ENCODE measurements around the gene AQP12A.

Gene AQP12A

GRCh38 chr2:240722376-240722775 is 30.7 kb downstream of the AQP12A start:
- DNase-seq (ENCODE audit: low read depth in 3 of 3) = no peak

- no peak for DNase-seq (ENCODE audit: low read depth in 3 of 3)
Measured at GRCh38 chr2:240722796-240723735, 31.4 kb downstream of the AQP12A start.

GRCh38 chr2:240723851-240724250 is 32.2 kb downstream of the AQP12A start:
- DNase-seq (ENCODE audit: low read depth in 3 of 3) = no peak

GRCh38 chr2:240724431-240724830 is 32.8 kb downstream of the AQP12A start:
- no peak for DNase-seq (ENCODE audit: low read depth in 3 of 3)

GRCh38 chr2:240725266-240725665 is 33.6 kb downstream of the AQP12A start:
- DNase-seq (ENCODE audit: low read depth in 3 of 3) = no peak

GRCh38 chr2:240725671-240726070 is 34.0 kb downstream of the AQP12A start:
- DNase-seq (ENCODE audit: low read depth in 3 of 3) = no peak

GRCh38 chr2:240726876-240727275 is 35.2 kb downstream of the AQP12A start:
- no peak for DNase-seq (ENCODE audit: low read depth in 3 of 3)

- DNase-seq (ENCODE audit: low read depth in 3 of 3) = no peak
Measured at GRCh38 chr2:240727439-240727838, 35.8 kb downstream of the AQP12A start.

DNA sequence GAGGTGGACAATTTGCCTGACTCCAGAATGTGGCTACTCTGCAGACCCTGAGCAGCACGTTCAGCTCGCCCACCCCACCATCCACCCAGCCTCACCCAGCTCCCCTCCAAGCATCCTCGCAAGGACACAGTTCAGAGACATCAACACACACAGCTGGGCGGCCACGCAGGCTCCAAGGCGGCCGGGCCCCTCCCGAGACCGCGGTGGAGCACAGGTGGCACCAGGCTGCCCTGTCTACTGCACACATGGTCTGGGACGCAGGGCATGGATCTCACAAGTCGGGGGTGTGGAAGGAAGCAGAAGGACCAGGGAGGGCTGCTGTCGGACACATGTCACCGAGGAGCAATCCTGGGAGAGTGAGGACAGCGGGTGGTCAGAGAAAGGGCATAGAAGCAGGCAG is 36.2 kb downstream of the AQP12A start:
- no peak for DNase-seq (ENCODE audit: low read depth in 3 of 3)

GRCh38 chr2:240728361-240728760 is 36.7 kb downstream of the AQP12A start:
- no peak for DNase-seq (ENCODE audit: low read depth in 3 of 3)

DNA sequence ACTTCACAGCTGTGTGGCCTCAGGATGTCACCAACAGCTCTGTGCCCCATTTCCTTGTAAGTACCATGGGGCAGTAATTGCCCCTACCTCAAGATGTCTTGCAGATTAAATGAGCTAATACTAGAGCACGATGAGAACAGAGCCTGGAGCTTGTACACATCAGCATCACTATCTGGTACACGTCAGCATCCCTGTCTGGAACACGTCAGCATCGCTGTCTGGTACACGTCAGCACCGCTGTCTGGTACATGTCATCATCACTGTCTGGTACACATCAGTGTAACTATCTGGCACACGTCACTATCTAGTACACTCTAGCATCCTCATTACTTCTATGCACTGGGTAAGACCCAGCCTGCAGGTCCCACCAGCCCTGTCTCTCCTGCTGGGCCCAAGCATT is 37.2 kb downstream of the AQP12A start:
- no peak for DNase-seq (ENCODE audit: low read depth in 3 of 3)

- no peak for DNase-seq (ENCODE audit: low read depth in 3 of 3)
Measured at GRCh38 chr2:240730501-240731177, 39.0 kb downstream of the AQP12A start.

DNA sequence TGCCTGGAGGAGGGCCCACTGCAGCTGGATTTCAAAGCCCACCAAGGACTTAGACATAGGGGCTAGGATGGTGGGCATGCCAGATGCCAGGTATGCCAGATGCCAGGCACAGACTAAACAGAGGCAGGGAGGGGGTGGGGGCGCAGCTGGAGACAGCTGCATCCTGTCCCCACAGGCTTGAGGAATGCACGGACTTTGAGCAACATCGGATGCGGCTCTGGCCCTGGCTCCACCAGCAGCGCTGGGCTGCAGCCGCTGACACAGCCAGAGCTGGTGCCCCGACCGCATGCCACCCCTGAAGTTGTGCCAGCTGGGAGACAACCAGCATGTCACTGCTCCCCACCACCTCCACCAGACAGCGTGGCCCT is 39.5 kb downstream of the AQP12A start:
- DNase-seq (ENCODE audit: low read depth in 3 of 3) = no peak

- no peak for DNase-seq (ENCODE audit: low read depth in 3 of 3)
Measured at GRCh38 chr2:240732184-240732583, 40.5 kb downstream of the AQP12A start.

DNA sequence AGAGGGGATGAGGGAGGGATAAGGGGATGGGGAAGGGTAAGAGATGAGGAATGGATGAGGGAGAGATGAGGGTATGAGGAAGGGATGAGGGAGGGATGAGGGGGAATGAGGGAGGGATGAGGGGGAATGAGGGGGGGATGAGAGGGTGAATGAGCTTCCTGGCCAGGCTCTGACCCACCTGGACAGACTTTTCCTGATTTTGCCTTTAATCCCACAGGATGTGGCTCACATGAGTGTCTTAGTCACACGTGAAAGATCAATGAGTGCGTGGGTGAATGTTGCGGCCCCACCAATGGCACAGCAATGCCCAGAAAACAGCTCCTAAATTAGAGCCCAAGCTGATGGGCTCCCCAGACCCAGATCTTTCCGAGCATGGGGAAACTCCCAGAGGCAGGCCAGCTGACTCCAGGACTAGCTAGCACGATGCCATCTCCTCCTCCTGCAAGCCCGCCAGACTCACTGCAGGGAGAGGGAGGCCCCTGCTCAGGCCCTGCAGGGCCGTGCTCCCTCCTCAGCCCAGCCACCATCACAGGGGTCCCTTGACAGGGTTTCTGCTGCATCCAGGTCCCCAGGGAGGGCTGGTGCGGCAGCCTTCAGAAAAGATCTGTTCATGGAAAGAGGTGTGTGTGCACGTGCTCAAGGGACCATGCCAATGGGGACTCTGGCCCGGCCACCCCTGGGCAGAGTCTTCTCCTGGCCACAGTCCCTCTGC is 41.4 kb downstream of the AQP12A start:
- DNase-seq (ENCODE audit: low read depth in 3 of 3) = no peak

- DNase-seq (ENCODE audit: low read depth in 3 of 3) = no peak
Measured at GRCh38 chr2:240733803-240734495, 42.3 kb downstream of the AQP12A start.

DNA sequence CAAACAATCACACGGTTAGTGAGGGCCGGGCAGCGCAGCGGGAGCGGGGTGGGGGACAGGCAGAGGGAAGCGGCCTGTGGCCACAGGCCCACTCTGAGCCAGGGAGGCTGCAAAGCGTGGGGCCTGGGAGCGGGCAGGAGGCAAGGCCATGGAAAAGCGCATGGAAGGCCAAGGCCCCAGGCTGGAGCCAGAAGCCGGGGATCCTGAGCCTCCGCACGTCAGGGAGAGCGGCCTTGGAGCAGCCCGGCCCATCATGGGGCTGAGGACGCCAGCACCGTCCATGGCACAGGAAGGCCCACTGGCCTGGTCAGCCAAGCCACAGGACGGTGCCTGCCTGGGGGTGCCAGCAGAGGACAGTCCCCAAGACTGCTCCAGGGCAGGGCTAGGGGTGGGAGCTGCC is 43.1 kb downstream of the AQP12A start:
- DNase-seq (ENCODE audit: low read depth in 3 of 3) = no peak

DNA sequence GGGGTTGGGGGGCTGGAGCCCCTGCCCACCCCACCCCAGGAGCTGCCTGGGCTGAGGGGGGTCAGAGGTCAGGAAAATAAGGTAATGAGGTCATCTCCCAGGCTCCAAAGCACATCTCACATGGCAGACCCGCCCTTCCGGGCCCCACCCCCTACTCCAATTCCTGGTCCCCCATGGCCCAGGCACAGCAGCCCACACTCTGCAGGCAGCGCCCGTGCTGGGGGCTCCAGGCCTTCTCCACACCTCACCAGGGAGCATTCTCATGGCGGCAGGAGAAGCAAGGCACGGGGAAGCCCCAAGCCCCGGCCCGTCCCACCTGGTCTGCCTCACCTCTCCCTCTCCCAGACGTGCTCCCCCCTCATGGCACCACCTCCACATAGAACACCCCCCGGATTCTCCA is 43.8 kb downstream of the AQP12A start:
- no peak for DNase-seq (ENCODE audit: low read depth in 3 of 3)

GRCh38 chr2:240736281-240737250 is 44.9 kb downstream of the AQP12A start:
- no peak for DNase-seq (ENCODE audit: low read depth in 3 of 3)

GRCh38 chr2:240737512-240737911 is 45.8 kb downstream of the AQP12A start:
- DNase-seq (ENCODE audit: low read depth in 3 of 3) = no peak

DNA sequence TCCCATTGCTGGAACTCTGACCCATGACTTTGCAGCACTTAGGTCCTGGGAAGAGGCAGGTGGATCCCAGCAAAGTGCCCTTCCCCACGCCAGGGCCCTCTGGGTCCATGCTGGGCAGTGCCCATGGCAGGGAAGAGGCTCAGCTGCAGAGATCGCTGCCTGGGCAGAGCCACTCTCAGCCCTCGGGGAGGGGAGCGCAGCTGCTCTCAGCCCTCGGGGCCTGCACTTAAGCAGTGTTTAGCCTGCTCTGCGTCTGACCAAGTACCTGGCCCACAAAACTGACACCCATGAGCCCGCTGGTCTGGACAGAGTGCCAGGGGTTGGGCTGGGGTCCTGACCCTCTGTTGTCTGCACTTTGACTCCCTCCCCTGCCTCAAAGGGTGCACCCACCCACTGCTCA is 46.3 kb downstream of the AQP12A start:
- DNase-seq (ENCODE audit: low read depth in 3 of 3) = no peak
